Subcutaneous adipose tissue (tissue), 4 donors: Measurements from ENCODE around the gene ERCC6L. TPM values are rescaled to one million over a fixed set of nuclear protein-coding genes. Genes with fewer than 3 reads are reported as not detected.

Source experiments
- total RNA-seq, 4 donors: library from RNA; depleted of rRNA; stranded (reverse); fragments of >200 nt; gene quantifications; one replicate each; pipeline ENCODE4 v1.1.0, GENCODE V29; 2016
- TF ChIP-seq, protein P1 (sequence below): fragments of 450-650 bp; IDR thresholded peaks from one replicate; pipeline ENCODE4 v1.5.1; 2016; ENCODE audit warnings: low read depth, mild to moderate bottlenecking, control low read depth, antibody characterized with exemption, moderate library complexity

Gene ERCC6L
- total RNA-seq = under 1 TPM in 2 of 4 donors, not detected in 2; 0.22 to 0.51 TPM

DNA sequence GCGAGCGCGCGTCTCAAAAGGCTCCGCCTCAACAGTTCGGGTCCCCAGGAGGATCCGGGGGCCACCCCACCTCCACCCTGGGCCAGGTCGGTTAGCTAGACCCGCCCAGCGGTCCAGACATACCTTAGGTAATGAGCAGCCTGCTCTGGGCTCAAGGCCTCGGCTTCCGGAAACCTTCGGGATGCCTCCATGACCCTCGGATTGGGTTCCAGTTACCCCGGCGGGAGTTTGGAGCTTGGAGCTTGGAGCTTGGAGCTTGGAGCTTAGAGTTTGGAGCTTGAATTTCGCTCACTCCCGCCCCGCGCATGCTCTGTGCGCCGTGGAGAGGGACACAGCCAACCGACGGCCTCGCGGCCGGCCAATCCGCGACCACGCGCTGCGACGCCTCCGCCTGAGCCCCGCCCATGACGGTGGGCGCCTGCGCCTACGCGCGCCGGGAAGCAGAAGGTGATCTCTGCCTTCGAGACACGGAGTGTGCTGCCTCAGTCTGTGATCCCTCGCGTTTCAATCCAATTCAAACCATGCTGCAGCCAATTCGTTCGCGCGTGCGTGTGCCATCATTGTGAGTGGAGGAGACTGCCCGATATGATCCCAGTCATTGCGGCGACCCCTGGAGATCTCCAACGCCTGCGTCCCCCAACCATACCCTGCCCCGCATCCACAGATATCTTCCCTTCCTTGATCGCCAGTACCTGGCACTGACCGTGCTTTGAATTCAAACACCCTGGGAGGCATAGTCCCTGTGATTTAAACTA is at the start of gene ERCC6L:
ERCC6L (minus strand) TSS at position 307 of the 755 bp plus-strand sequence; CDS start at position 191, 116 bp downstream.
- TF ChIP-seq, protein P1, sequence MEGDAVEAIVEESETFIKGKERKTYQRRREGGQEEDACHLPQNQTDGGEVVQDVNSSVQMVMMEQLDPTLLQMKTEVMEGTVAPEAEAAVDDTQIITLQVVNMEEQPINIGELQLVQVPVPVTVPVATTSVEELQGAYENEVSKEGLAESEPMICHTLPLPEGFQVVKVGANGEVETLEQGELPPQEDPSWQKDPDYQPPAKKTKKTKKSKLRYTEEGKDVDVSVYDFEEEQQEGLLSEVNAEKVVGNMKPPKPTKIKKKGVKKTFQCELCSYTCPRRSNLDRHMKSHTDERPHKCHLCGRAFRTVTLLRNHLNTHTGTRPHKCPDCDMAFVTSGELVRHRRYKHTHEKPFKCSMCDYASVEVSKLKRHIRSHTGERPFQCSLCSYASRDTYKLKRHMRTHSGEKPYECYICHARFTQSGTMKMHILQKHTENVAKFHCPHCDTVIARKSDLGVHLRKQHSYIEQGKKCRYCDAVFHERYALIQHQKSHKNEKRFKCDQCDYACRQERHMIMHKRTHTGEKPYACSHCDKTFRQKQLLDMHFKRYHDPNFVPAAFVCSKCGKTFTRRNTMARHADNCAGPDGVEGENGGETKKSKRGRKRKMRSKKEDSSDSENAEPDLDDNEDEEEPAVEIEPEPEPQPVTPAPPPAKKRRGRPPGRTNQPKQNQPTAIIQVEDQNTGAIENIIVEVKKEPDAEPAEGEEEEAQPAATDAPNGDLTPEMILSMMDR = no peak

DNA sequence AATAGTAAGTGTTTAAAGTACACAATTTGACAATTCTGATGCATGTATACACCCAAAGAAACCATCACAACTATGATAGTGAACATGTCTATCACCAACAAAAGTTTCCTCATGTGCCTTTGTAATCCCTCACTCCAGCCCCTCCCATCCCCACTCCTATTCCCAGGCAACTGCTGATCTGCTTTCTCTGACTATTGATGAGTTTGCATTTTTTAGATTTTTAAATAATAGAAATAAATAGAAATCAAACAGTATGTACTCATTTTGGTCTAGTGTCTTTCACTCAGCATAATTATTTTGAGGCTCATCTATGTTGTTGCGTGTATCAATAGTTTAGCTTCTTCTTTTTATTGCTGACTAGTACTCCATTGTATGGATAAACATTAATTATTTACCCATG is 43.5 kb upstream of the ERCC6L start:
- TF ChIP-seq, protein P1 = no peak

DNA sequence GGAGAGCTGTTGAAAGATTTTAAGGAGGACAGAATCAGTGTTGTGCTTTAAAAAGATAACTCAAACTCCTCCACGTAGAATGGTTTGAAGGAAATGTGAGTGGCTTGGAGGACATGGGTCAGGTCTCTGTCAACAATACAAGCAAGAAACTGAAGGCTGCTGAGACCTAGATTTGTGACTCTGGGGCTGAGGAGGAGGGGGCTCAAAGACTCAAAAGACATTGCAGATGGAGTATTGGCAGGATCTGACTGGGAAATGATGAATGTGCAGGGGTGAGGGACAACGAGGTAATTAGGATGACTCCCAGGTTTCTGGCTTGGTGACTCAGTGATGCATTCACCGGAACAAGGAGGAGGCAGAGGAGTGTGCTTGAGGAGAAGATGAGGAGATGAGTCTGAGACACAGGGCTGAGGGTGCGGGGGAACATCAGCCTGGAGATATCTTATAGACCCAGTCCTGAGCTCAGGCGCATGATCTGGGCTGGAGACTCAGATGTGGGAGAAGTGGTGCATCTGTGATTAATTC is 41.6 kb upstream of the ERCC6L start:
- TF ChIP-seq, protein P1 = no peak

DNA sequence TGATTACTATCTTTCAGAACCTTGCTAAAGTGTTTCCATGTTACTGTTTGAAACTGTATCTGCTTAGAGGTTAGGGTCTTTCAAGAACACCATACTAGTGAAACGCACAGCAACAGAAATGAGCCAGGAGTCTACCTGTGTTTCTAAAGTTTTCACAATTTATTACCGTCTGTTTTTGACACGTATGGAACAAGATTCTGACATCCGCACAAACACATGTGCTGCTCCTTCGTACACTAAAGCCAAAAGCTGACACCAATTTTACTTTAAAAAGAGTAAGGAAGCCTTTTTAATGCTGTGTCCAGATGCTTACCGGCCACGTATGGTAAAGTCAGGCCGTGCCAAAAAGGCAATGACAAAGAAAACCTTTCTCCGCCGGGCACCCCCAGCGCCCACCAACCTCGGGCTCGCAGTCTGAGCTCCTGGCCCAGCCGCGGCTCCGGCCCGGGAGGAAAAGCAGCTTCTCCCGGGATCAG is 37.7 kb upstream of the ERCC6L start:
- TF ChIP-seq, protein P1 = no peak

DNA sequence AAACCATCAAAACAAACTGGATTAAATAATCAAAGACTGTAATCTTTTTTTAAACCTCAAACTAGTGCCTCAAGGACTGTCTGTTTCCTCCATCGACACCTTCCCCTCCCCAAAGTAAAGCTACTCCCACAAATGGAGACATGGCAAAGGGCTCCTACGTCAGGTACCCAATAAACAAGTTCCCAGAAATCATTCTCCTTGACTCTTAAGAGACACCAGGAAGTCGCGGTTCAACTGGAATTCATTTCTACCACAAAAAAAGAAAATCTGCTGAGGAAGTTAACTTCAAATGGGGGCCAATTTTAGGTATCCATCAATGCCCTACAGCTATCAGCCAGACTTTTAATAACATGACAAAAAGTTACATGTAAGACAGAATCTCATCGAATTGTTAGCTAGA is 35.7 kb upstream of the ERCC6L start:
- TF ChIP-seq, protein P1 = no peak

DNA sequence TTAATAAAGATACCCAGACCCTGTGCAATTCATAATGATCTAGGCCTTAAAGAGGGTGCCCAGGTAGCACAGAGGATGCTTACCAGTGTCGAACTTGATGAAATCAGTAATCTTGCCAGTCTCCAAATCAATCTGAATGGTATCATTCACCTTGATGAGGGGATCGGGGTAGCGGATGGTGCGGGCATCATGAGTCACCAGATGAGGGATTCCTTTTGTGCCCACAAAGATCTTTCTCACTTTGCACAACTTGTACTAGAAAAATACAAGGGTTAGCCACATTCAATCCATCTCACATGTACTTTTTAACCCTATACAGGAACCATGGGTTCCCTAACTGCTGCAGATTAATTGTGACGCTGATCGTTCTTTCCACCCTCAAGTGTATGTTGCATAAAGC is 34.9 kb upstream of the ERCC6L start:
- TF ChIP-seq, protein P1 = no peak

DNA sequence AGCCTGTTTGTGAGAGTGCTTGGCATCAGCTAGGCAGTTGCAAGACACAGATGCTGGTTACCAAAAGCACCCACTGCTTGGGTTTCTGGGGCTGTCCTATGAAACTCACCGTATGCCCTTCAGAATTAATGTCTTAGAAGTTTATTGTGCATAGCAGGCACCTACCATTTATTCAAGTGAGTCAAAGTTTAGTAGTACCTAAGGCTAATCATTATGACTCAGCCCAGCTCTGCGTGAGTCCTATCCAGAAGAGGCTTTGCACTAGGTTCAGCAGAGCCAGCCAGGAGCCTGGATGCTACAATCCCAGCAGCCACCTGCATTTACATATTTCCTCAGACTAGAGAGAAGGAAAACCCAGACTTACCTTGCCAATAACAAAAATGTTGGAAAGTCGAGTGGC is 34.0 kb upstream of the ERCC6L start:
- TF ChIP-seq, protein P1 = no peak
